ENCODE measurements around the gene TMEM42. TPM values are rescaled to one million over a fixed set of nuclear protein-coding genes. Genes with fewer than 3 reads are reported as not detected.

The TMEM42 gene
- total RNA-seq, 1 experiment from 2014 or later: 11.8 TPM

DNA sequence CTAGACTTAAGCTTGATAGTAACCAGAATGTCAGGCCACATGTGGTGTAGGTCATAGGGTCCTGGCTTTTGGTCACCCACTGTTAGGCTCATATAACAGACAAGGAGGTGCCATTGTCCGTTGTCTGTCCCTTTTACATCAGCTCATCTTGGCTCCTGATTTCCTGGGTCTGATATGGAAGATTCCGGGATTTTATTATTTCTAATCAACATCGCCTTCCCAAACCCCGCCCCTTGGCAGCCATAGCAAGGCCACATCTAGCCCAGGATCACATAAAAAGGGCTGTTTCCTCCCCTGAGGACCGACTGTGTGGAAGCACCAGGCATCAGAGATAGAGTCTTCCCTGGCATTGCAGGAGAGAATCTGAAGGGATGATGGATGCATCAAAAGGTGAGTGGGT, 12.6 kb downstream of the TMEM42 start, which contains the start of gene TGM4:
Gene TGM4 (plus strand): TSS at position 301 of the 400 bp plus-strand sequence. CDS start 71 bp downstream, at position 372.
- Mint-ChIP-seq H3K27ac (no peak within 1 kb of the TSS), H3K36me3 (ENCODE audit: insufficient read depth in 1 of 3, low read depth in 3 of 3) (no peaks in the 10 kb centered on the region), H3K4me1 (peaks cover 0 to 3% of the 10 kb centered on the region in 2 experiments; a peak in 1 of 4 replicates), H3K9me3 (no peaks in the 10 kb centered on the region), H3K4me3 (no peak within 1 kb of the TSS), H3K27me3 (ENCODE audit: low read depth) (peaks cover 1% of the 10 kb centered on the region; the same call in 1 of the 2 replicates)
- Histone ChIP-seq H2AK5ac (ENCODE audit: insufficient read length, low read length) (no peak within 1 kb of the TSS), H3K4ac (ENCODE audit: low read depth, low read length) (no peak within 1 kb of the TSS), H2BK5ac (ENCODE audit: insufficient read length, low read length) (no peak within 1 kb of the TSS), H2BK20ac (ENCODE audit: low read depth, low read length, poor library complexity, severe bottlenecking) (no peak within 1 kb of the TSS), H3K9me3 (ENCODE audit: control insufficient read depth, low read depth, low read length) (no peaks in the 10 kb centered on the region), H2BK12ac (ENCODE audit: insufficient read length, low read depth, low read length) (no peak within 1 kb of the TSS), H2AFZ (ENCODE audit: low read length) (no peak within 1 kb of the TSS), H3K18ac (ENCODE audit: insufficient read length, low read depth, low read length) (no peak within 1 kb of the TSS), H3K27me3 (ENCODE audit: insufficient read depth, low read length) (no peaks in the 10 kb centered on the region), H3K4me2 (ENCODE audit: insufficient read depth, insufficient read length, low read length) (no peak within 1 kb of the TSS), H2BK120ac (ENCODE audit: low read depth, low read length, poor library complexity, severe bottlenecking) (no peak within 1 kb of the TSS), H3K23ac (ENCODE audit: insufficient read length, low read depth, low read length) (no peak within 1 kb of the TSS), H3K9ac (ENCODE audit: extremely low read depth, insufficient read length, low read length) (no peak within 1 kb of the TSS), H2BK15ac (ENCODE audit: low read depth, low read length) (no peak within 1 kb of the TSS), H4K8ac (replicated peaks; ENCODE audit: insufficient read length, low read depth, low read length) (no peak within 1 kb of the TSS), H3T11ph (ENCODE audit: low read length) (no peak within 1 kb of the TSS), H3K27ac (ENCODE audit: insufficient read length, low read depth, low read length) (no peak within 1 kb of the TSS), H3K14ac (ENCODE audit: insufficient read depth, low read length) (no peak within 1 kb of the TSS), H3K79me1 (ENCODE audit: insufficient read depth, low read depth, low read length, poor library complexity, severe bottlenecking) (no peaks in the 10 kb centered on the region), H3K23me2 (ENCODE audit: insufficient read length, low read depth, low read length, poor library complexity, severe bottlenecking) (no peaks in the 10 kb centered on the region), H4K5ac (ENCODE audit: insufficient read length, low read depth, low read length) (no peak within 1 kb of the TSS), H4K91ac (ENCODE audit: insufficient read length, low read depth, low read length) (no peak within 1 kb of the TSS), H4K20me1 (ENCODE audit: control insufficient read depth, insufficient read depth, insufficient read length) (no peaks in the 10 kb centered on the region), H3K56ac (ENCODE audit: insufficient read length, low read depth, low read length) (no peak within 1 kb of the TSS), H3K4me1 (ENCODE audit: insufficient read depth, low read length) (no peaks in the 10 kb centered on the region), H3K79me2 (ENCODE audit: insufficient read depth, low read length) (no peaks in the 10 kb centered on the region)
- no peak for DNase-seq
- TF ChIP-seq, protein P1, sequence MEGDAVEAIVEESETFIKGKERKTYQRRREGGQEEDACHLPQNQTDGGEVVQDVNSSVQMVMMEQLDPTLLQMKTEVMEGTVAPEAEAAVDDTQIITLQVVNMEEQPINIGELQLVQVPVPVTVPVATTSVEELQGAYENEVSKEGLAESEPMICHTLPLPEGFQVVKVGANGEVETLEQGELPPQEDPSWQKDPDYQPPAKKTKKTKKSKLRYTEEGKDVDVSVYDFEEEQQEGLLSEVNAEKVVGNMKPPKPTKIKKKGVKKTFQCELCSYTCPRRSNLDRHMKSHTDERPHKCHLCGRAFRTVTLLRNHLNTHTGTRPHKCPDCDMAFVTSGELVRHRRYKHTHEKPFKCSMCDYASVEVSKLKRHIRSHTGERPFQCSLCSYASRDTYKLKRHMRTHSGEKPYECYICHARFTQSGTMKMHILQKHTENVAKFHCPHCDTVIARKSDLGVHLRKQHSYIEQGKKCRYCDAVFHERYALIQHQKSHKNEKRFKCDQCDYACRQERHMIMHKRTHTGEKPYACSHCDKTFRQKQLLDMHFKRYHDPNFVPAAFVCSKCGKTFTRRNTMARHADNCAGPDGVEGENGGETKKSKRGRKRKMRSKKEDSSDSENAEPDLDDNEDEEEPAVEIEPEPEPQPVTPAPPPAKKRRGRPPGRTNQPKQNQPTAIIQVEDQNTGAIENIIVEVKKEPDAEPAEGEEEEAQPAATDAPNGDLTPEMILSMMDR (conservative IDR thresholded peaks at IDR 0.05): no peak
- no CpG with 5 or more reads among the region's 5 CpGs for WGBS (ENCODE audit: extremely low coverage, insufficient read length, low lambda C conversion rate)
